GM12878 (cell line): ENCODE data around the gene TP53I3. TPM values are rescaled to one million over a fixed set of nuclear protein-coding genes. Genes with fewer than 3 reads are reported as not detected.
"Not testable (repeated sequence)": the region's sequence is repeated elsewhere in the genome, so short reads cannot be mapped to it uniquely, and the experiment has no call there.

ENCODE experiments used
- ATAC-seq: fragments of 200-7000 bp; cut with Tn5 transposase; 3 replicates; pipeline ENCODE4 v1.9.1; 2020; ENCODE audit warnings: mild to moderate bottlenecking, moderate library complexity
- BruUV-seq: library from RNA; stranded (reverse); fragments of 400-500 nt; replicated peaks from 2 replicates; lab custom pipeline; 2021; lab: Mats Ljungman, UMichigan
- CTCF ChIA-PET: fragments of 300-600 bp; sonication (Branson Sonifier 250); formaldehyde crosslinking; extraction: SDS; loops from one replicate; lab custom pipeline; 2021; ENCODE audit warnings: inconsistent platforms; lab: Yijun Ruan, JAX
- POLR2A ChIA-PET: fragments of 350-600 bp; formaldehyde crosslinking; extraction: SDS; loops from one replicate; lab custom pipeline; 2021; ENCODE audit warnings: inconsistent platforms; lab: Charles Lee
- RAD21 ChIA-PET: fragments of 300-600 bp; sonication (Branson Sonifier 250); formaldehyde crosslinking; loops from one replicate; lab custom pipeline; 2023; ENCODE audit warnings: antibody characterized with exemption; ENCODE audit not compliant: unreplicated experiment; lab: Charles Lee
- SMC1A ChIA-PET: fragments of 300-600 bp; sonication (Branson Sonifier 250); formaldehyde crosslinking; loops from one replicate; lab custom pipeline; 2023; ENCODE audit not compliant: unreplicated experiment, uncharacterized antibody; lab: Charles Lee
- DNase-seq: peaks from one replicate; pipeline ENCODE4 v3.0.0-alpha.2; 2011; ENCODE audit warnings: low read depth, low spot score
- FAIRE-seq: peaks from 3 replicates; lab custom pipeline; 2011; peaks lifted over from hg19 to GRCh38; lab: Jason Lieb, UNC
- H2AFZ ChIP-seq: 2 replicates; pipeline ENCODE4 v1.6.0; 2011; ENCODE audit warnings: low read depth, low read length, control low read depth; ENCODE audit not compliant: control insufficient read depth
- H3K27ac ChIP-seq: 2 replicates; pipeline ENCODE4 v1.5.1; 2011; ENCODE audit warnings: control low read depth; ENCODE audit not compliant: control insufficient read depth, insufficient read depth
- H3K27me3 ChIP-seq, 2 experiments: replicated peaks in 1 of 2; 2 replicates each; pipeline versions ENCODE4 v1.6.0 to v1.6.1; 2011; ENCODE audit warnings: low read length in 1 of 2; ENCODE audit not compliant: control insufficient read depth in 2 of 2, insufficient read depth in 2 of 2
- H3K36me3 ChIP-seq, 2 experiments: 2 replicates each; pipeline ENCODE4 v1.5.1; 2011; ENCODE audit warnings: low read length in 1 of 2; ENCODE audit not compliant: control insufficient read depth in 2 of 2, insufficient read depth in 2 of 2
- H3K4me1 ChIP-seq: 2 replicates; pipeline ENCODE4 v1.6.1; 2011; ENCODE audit warnings: mild to moderate bottlenecking, low read length, moderate library complexity, mixed read lengths; ENCODE audit not compliant: control insufficient read depth, insufficient read depth
- H3K4me2 ChIP-seq: 2 replicates; pipeline ENCODE4 v1.6.0; 2011; ENCODE audit warnings: control low read depth; ENCODE audit not compliant: control insufficient read depth, insufficient read depth
- H3K4me3 ChIP-seq: fragments of 200-600 bp; sonication (generic); 2 replicates; pipeline ENCODE4 v1.5.1; 2016
- H3K79me2 ChIP-seq: 2 replicates; pipeline ENCODE4 v1.6.0; 2011; ENCODE audit warnings: low read length; ENCODE audit not compliant: control insufficient read depth, insufficient read depth
- H3K9ac ChIP-seq: 2 replicates; pipeline ENCODE4 v1.8.0; 2011; ENCODE audit warnings: low read length, control low read depth, mixed read lengths; ENCODE audit not compliant: control insufficient read depth, insufficient read depth
- H3K9me3 ChIP-seq: replicated peaks from 3 replicates; pipeline ENCODE4 v1.5.1; 2011; ENCODE audit warnings: mild to moderate bottlenecking, low read length; ENCODE audit not compliant: control insufficient read depth, insufficient read depth
- H4K20me1 ChIP-seq: 2 replicates; pipeline ENCODE4 v1.6.0; 2011; ENCODE audit not compliant: control insufficient read depth, insufficient read depth
- EGR1 ChIP-seq, 2 experiments: IDR thresholded peaks; 1 replicate in 1 of 2; 2 replicates in 1 of 2; pipeline ENCODE4 v1.6.1; 2011 to 2012; ENCODE audit warnings: low read depth in 2 of 2, low read length in 2 of 2, borderline replicate concordance in 1 of 2, mild to moderate bottlenecking in 1 of 2, moderate library complexity in 1 of 2
- NBN ChIP-seq: fragments of 450-650 bp; IDR thresholded peaks from 2 replicates; pipeline ENCODE4 v1.6.1; 2016
- NFYA ChIP-seq: IDR thresholded peaks from 2 replicates; pipeline ENCODE4 v1.6.1; 2011; ENCODE audit warnings: low read depth, mild to moderate bottlenecking, low read length, improper control_type of control experiment, borderline replicate concordance
- NRF1 ChIP-seq: conservative IDR thresholded peaks from 2 replicates; pipeline ENCODE4 v1.6.1; 2011; ENCODE audit warnings: mild to moderate bottlenecking, low read depth, low read length, improper control_type of control experiment
- POLR2AphosphoS2 ChIP-seq: IDR thresholded peaks from 2 replicates; pipeline ENCODE4 v1.6.1; 2011; ENCODE audit warnings: low read depth, mild to moderate bottlenecking, low read length, improper control_type of control experiment, moderate library complexity
- RELB ChIP-seq: fragments of 450-650 bp; IDR thresholded peaks from 2 replicates; pipeline ENCODE4 v1.6.1; 2017; ENCODE audit warnings: low read depth, mild to moderate bottlenecking, moderate library complexity
- REST ChIP-seq: IDR thresholded peaks from 2 replicates; pipeline ENCODE4 v1.6.1; 2012; ENCODE audit warnings: mild to moderate bottlenecking, low read depth, low read length
- SMAD1 ChIP-seq: fragments of 450-650 bp; IDR thresholded peaks from 2 replicates; pipeline ENCODE4 v1.6.1; 2018; ENCODE audit warnings: mild to moderate bottlenecking, low read depth; ENCODE audit not compliant: partially characterized antibody
- SMARCA5 ChIP-seq: fragments of 450-650 bp; IDR thresholded peaks from 2 replicates; pipeline ENCODE4 v1.6.1; 2017; ENCODE audit warnings: mild to moderate bottlenecking
- SREBF1 ChIP-seq: IDR thresholded peaks from 2 replicates; pipeline ENCODE4 v1.6.1; 2012; ENCODE audit warnings: mild to moderate bottlenecking, low read length
- SREBF2 ChIP-seq: IDR thresholded peaks from 2 replicates; pipeline ENCODE4 v1.6.1; 2012; ENCODE audit warnings: mild to moderate bottlenecking, low read length
- SUPT20H ChIP-seq: IDR thresholded peaks from 2 replicates; pipeline ENCODE4 v1.6.1; 2011; ENCODE audit warnings: low read depth, mild to moderate bottlenecking, low read length, moderate library complexity, borderline replicate concordance; ENCODE audit not compliant: control insufficient read depth
- TCF7 ChIP-seq: IDR thresholded peaks from 2 replicates; pipeline ENCODE4 v1.6.1; 2014; ENCODE audit warnings: antibody characterized with exemption, borderline replicate concordance
- WGBS: methylation state at CpG from one replicate; pipeline ENCODE4 v1.1.6; 2016; ENCODE audit warnings: low lambda C conversion rate; ENCODE audit not compliant: insufficient replicate concordance, insufficient coverage; ENCODE audit errors: missing lambda C conversion rate; 5-methylcytosine and 5-hydroxymethylcytosine counted together
- in situ Hi-C: fragments of 300-500 bp; cut with MboI; formaldehyde crosslinking; loops from 9 replicates; pipeline ENCODE4 v1.14.3; 2018; ENCODE audit warnings: mixed read lengths
- intact Hi-C: fragments of 100-400 bp; cut with micrococcal nuclease; formaldehyde crosslinking; loops from one replicate; pipeline ENCODE4 v1.14.2; 2022; ENCODE audit not compliant: unreplicated experiment
- polyA plus RNA-seq, 11 experiments: library from polyadenylated mRNA; depleted of rRNA in 4 of 11; unstranded in 6 of 11; stranded (reverse) in 5 of 11; fragments of >200 nt; fragmentation: Nextera tagmentation in 4 of 11; fragmentation: Illumina TruSeq in 1 of 11; extraction: Ambion mirVana in 4 of 11; extraction: Trizol in 1 of 11; gene quantifications; 1 replicate in 1 of 11; 2 replicates in 10 of 11; pipeline versions ENCODE4 v1.2.1 to v1.2.3, GENCODE V29; 2011 to 2016; ENCODE audit warnings: inconsistent platforms in 2 of 11, missing spikeins in 2 of 11, low read depth in 1 of 11
- total RNA-seq, 4 experiments: library from RNA; depleted of rRNA in 3 of 4; stranded (reverse); fragments of >200 nt in 3 of 4; fragmentation: Illumina TruSeq in 1 of 4; extraction: Trizol in 1 of 4; gene quantifications; 2 replicates each; pipeline versions ENCODE4 v1.2.1 to v1.2.3, GENCODE V29; 2013 to 2021

The TP53I3 gene
- total and polyA plus RNA-seq, 10 of the 15 experiments (the other 5 are each of a cell fraction or from before 2014, with no cell fraction given) = 1.4 to 57.4 (median 11.6) TPM

- no peaks in the 10 kb centered on the region; the same call in 1 of the 3 replicates for H3K9me3 ChIP-seq
- ChIA-PET CTCF (interaction anchor here (0.6 to 1.3 kb wide), 4 partner anchors 11 to 90 kb away, joined by 3 to 4 read pairs (median 3); no protein-coding TSS in a partner anchor), POLR2A (interaction anchor here (1.9 kb wide), 1 partner anchor 12 kb away, joined by 5 read pairs; the partner anchor contains the start of gene PFN4), SMC1A (interaction anchor here (0.7 to 1.5 kb wide), 2 partner anchors 12 to 63 kb away, joined by 4 to 6 read pairs; partner anchors contain the start of gene PFN4), RAD21 (interaction anchor here (1.1 kb wide), 1 partner anchor 12 kb away, joined by 3 read pairs; no protein-coding TSS in a partner anchor)
- H3K27me3 ChIP-seq = no peaks in the 10 kb centered on the region
- no peaks in the 10 kb centered on the region for H3K79me2 ChIP-seq
- no peak overlapping the region for H3K9ac ChIP-seq
- H2AFZ ChIP-seq = no peak overlapping the region
- no peak overlapping the region for H3K4me2 ChIP-seq
- H3K4me1 ChIP-seq = no peaks in the 10 kb centered on the region
- no peak for FAIRE-seq
- in situ Hi-C loops = no loop called here
- TF ChIP-seq NBN (no peak), REST (no peak), TCF7 (no peak), SREBF2 (no peak), RELB (no peak), SUPT20H (no peak), SREBF1 (no peak), EGR1 (IDR thresholded peaks at IDR 0.05; ENCODE audit: borderline replicate concordance in 1 of 2, low read depth in 2 of 2, low read length in 2 of 2) (no peak), SMAD1 (no peak), SMARCA5 (no peak), NFYA (no peak), NRF1 (no peak), POLR2AphosphoS2 (no peak)
- no peak overlapping the region for H3K4me3 ChIP-seq
- 41% methylated on average over 7 of the region's 7 CpGs for WGBS
- intact Hi-C loops = no loop called here
- no peaks in the 10 kb centered on the region for H4K20me1 ChIP-seq
- H3K36me3 ChIP-seq = no peaks in the 10 kb centered on the region
- DNase-seq = no peak
- ATAC-seq = no peak
- BruUV-seq = no TSS peak
- H3K27ac ChIP-seq = no peak overlapping the region
Measured at GRCh38 chr2:24110660-24111303, 26.1 kb upstream of the TP53I3 start.

GRCh38 chr2:24109431-24109830, 24.8 kb upstream of the TP53I3 start:
- POLR2A ChIA-PET = interaction anchor here (0.6 kb wide), 3 partner anchors 12 to 140 kb away, joined by 3 to 4 read pairs (median 3); no protein-coding TSS in a partner anchor
- H3K36me3 ChIP-seq, RAD21 ChIA-PET, BruUV-seq, H4K20me1 ChIP-seq, in situ Hi-C loops, SMC1A ChIA-PET, ATAC-seq, H3K4me1 ChIP-seq, H3K9me3 ChIP-seq, FAIRE-seq, H3K27ac ChIP-seq, H3K79me2 ChIP-seq, H3K4me2 ChIP-seq, intact Hi-C loops, DNase-seq, H2AFZ ChIP-seq, H3K4me3 ChIP-seq, H3K27me3 ChIP-seq, H3K9ac ChIP-seq: not testable (repeated sequence)
- 91% methylated on average over 1 of the region's 1 CpG for WGBS
- CTCF ChIA-PET = interaction anchor here (0.7 kb wide), 1 partner anchor 57 kb away, joined by 3 read pairs; no protein-coding TSS in a partner anchor
